Transverse colon (tissue), 4 donors: ENCODE measurements around the gene ANGPTL1. TPM values are rescaled to one million over a fixed set of nuclear protein-coding genes. Genes with fewer than 3 reads are reported as not detected.

Experiments
- DNase-seq: peaks from one replicate; pipeline ENCODE4 v3.0.0-alpha.2; 2019
- H3K27ac ChIP-seq, 4 donors: fragments of 200-600 bp; sonication (generic); 2 replicates each; pipeline ENCODE4 v1.5.1; 2016 to 2018; ENCODE audit warnings: inconsistent platforms in 4 of 4
- H3K27me3 ChIP-seq: fragments of 200-600 bp; sonication (generic); 2 replicates; pipeline ENCODE4 v1.5.1; 2017; ENCODE audit warnings: inconsistent platforms
- H3K36me3 ChIP-seq, 4 donors: fragments of 200-600 bp; sonication (generic); 2 replicates each; pipeline ENCODE4 v1.5.1; 2017 to 2019; ENCODE audit warnings: inconsistent platforms in 4 of 4
- H3K4me1 ChIP-seq, 4 donors: fragments of 200-600 bp; sonication (generic); 2 replicates each; pipeline ENCODE4 v1.5.1; 2017 to 2020; ENCODE audit warnings: inconsistent platforms in 4 of 4
- H3K4me3 ChIP-seq, 4 donors: fragments of 200-600 bp; sonication (generic); 1 replicate in 1 of 4; 2 replicates in 3 of 4; pipeline versions ENCODE4 v1.5.1 to v1.6.1; 2017 to 2019; ENCODE audit warnings: inconsistent platforms in 4 of 4
- H3K9me3 ChIP-seq, 2 donors: fragments of 200-600 bp; sonication (generic); 2 replicates each; pipeline ENCODE4 v1.5.1; 2017 to 2019; ENCODE audit warnings: inconsistent platforms in 2 of 2
- EP300 ChIP-seq: sonication (generic); formaldehyde crosslinking; IDR thresholded peaks from one replicate; pipeline ENCODE4 v1.6.1; 2017; ENCODE audit warnings: antibody characterized with exemption, low read depth
- POLR2A ChIP-seq: fragments of 450-650 bp; IDR thresholded peaks from one replicate; pipeline ENCODE4 v1.6.1; 2016; ENCODE audit warnings: antibody characterized with exemption, mild to moderate bottlenecking, moderate library complexity
- POLR2AphosphoS5 ChIP-seq, 3 donors: sonication (generic); formaldehyde crosslinking; IDR thresholded peaks; one replicate each; pipeline ENCODE4 v1.6.1; 2016; ENCODE audit warnings: antibody characterized with exemption in 3 of 3
- WGBS, 2 donors: methylation state at CpG; one replicate each; pipeline ENCODE4 v1.1.5; 2018; ENCODE audit warnings: low coverage in 1 of 2; 5-methylcytosine and 5-hydroxymethylcytosine counted together
- in situ Hi-C, 4 donors: fragments of 200-750 bp; cut with MboI; loops; one replicate each; pipeline versions ENCODE4 v1.15.0 to v1.15.1; 2017; ENCODE audit warnings: low sequenced_read_pairs in 3 of 4, low pct_ligation_motif_present in 1 of 4, low pct_unique_long_range_greater_than_20kb in 1 of 4
- intact Hi-C: fragments of 100-400 bp; cut with DNase I; formaldehyde crosslinking; loops from one replicate; pipeline ENCODE4 v1.15.1; 2023; ENCODE audit warnings: low total_unique reads
- total RNA-seq, 4 donors: library from RNA; depleted of rRNA; stranded (reverse); fragments of >200 nt; gene quantifications; one replicate each; pipeline ENCODE4 v1.1.0, GENCODE V29; 2016
- TF ChIP-seq, protein P1 (sequence below), 5 experiments: fragments of 200-600 bp in 3 of 5; fragments of 450-650 bp in 2 of 5; sonication (generic) in 3 of 5; IDR thresholded peaks; 1 replicate in 2 of 5; 2 replicates in 3 of 5; pipeline ENCODE4 v1.5.1; 2016 to 2017; ENCODE audit warnings: antibody characterized with exemption in 5 of 5, inconsistent platforms in 3 of 5, mild to moderate bottlenecking in 2 of 5, moderate library complexity in 1 of 5

The ANGPTL1 gene, protein sequence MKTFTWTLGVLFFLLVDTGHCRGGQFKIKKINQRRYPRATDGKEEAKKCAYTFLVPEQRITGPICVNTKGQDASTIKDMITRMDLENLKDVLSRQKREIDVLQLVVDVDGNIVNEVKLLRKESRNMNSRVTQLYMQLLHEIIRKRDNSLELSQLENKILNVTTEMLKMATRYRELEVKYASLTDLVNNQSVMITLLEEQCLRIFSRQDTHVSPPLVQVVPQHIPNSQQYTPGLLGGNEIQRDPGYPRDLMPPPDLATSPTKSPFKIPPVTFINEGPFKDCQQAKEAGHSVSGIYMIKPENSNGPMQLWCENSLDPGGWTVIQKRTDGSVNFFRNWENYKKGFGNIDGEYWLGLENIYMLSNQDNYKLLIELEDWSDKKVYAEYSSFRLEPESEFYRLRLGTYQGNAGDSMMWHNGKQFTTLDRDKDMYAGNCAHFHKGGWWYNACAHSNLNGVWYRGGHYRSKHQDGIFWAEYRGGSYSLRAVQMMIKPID
- 10 to 100 TPM; 10.8 to 29.2 (median 18.0) TPM for total RNA-seq

DNA sequence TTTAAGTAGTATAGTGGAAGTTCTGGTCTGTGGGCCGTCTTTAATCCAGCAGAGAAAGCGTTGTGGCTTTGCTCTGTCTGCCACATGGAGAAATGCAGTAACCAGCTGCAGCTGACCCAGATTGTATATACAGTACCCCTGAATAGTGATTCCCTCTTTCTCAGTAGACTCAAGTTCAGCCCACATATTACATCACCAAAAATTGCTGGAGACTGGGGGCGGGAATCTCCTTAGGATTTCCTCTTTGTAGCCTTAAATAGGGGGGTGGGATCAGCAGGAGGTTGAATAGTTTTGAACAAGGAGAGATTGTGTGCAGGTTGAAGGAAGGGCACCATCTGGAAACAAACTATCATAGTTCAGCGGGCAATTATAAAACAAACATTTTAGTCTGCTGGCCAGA, at the start of gene ANGPTL1:
TSS of gene ANGPTL1 (minus strand) at position 134 of the 400 bp plus-strand sequence. CDS start 5,301 bp downstream, outside the sequence.
- TF ChIP-seq EP300 = no peak
- peak; percentile 38 to 63 (median 49) for TF ChIP-seq POLR2AphosphoS5 (IDR thresholded peaks at IDR 0.05)
- TF ChIP-seq, protein P1, sequence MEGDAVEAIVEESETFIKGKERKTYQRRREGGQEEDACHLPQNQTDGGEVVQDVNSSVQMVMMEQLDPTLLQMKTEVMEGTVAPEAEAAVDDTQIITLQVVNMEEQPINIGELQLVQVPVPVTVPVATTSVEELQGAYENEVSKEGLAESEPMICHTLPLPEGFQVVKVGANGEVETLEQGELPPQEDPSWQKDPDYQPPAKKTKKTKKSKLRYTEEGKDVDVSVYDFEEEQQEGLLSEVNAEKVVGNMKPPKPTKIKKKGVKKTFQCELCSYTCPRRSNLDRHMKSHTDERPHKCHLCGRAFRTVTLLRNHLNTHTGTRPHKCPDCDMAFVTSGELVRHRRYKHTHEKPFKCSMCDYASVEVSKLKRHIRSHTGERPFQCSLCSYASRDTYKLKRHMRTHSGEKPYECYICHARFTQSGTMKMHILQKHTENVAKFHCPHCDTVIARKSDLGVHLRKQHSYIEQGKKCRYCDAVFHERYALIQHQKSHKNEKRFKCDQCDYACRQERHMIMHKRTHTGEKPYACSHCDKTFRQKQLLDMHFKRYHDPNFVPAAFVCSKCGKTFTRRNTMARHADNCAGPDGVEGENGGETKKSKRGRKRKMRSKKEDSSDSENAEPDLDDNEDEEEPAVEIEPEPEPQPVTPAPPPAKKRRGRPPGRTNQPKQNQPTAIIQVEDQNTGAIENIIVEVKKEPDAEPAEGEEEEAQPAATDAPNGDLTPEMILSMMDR (IDR thresholded peaks at IDR 0.05) = no peak
- peak; percentile 29 for TF ChIP-seq POLR2A
- in situ Hi-C loops (no loop called here), intact Hi-C loops (loop anchor here (5.0 kb wide), 1 partner anchor 61 kb away; no protein-coding TSS in a partner anchor)
- Histone ChIP-seq H3K36me3 (no peaks in the 10 kb centered on the region), H3K4me1 (peaks cover 10 to 42% (median 29%) of the 10 kb centered on the region in 4 donors), H3K4me3 (peak within 1 kb of the TSS; percentile 7 to 45 (median 22)), H3K9me3 (no peaks in the 10 kb centered on the region), H3K27ac (peak within 1 kb of the TSS; percentile 73 to 84 (median 80)), H3K27me3 (no peaks in the 10 kb centered on the region)
- DNase-seq = no peak
- 38 to 40% methylated on average over 3 to 4 of the region's 4 CpGs for WGBS, 2 donors

DNA sequence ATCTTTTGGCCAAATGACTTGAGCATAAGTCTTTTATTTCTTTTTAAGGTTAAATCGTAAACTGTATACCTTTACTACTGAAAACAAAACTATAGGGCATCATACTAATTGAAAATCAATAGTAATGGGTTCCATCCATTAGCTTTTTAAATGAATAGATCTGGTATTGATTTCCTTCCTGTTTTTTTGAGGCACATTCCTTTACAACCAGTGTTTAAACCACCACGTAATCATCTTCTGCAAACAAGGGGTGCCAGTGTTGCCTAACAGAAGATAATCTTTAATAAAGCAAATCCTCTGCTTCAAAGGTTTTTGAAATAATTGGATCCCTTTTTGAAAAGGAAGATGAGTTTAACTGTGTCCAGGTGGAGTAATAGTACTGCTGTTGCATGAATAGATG, 48.7 kb upstream of the ANGPTL1 start:
- Histone ChIP-seq H3K27me3 (no peaks in the 10 kb centered on the region), H3K27ac (peak overlapping the region in 1 of 4 donors; percentile 33), H3K36me3 (peaks cover 0 to 17% (median 0%) of the 10 kb centered on the region in 4 donors), H3K9me3 (no peaks in the 10 kb centered on the region), H3K4me3 (no peak overlapping the region), H3K4me1 (peaks cover 0 to 18% (median 10%) of the 10 kb centered on the region in 4 donors)
- in situ Hi-C loops (loop anchor here in 1 of 4 donors (25.0 kb wide), 1 partner anchor 107 kb away; no protein-coding TSS in a partner anchor), intact Hi-C loops (no loop called here)
- TF ChIP-seq POLR2AphosphoS5 (IDR thresholded peaks at IDR 0.05) (no peak), POLR2A (no peak), EP300 (no peak)
- TF ChIP-seq, protein P1 (IDR thresholded peaks at IDR 0.05) = no peak
- no peak for DNase-seq
- WGBS, 2 donors = 38 to 76% methylated on average over 1 to 2 of the region's 2 CpGs

DNA sequence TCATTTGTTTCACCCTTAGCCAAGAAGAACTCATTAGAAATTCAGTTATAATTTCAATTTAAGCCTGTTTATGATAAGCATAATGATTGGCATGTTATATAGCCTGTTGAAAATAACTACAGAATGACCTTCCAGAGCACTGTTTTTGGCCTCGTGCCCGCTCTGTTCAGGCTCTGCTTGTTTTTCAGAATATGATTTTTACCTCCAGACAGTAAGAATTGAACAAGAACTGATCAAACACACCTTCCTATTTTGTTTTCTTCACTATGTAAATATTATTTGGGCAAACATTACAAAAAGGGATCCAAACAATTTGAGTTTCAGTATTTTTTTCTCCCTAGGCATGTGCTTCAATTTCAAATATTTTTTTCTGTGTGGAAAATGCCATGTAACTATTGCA, 48.1 kb upstream of the ANGPTL1 start:
- WGBS, 2 donors = 58 to 60% methylated on average over 2 of the region's 2 CpGs
- H3K27ac ChIP-seq = peak overlapping the region in 1 of 4 donors; percentile 33

More for the DNA sequence above, 48.1 kb upstream of the ANGPTL1 start:
- intact Hi-C loops = no loop called here
- Histone ChIP-seq H3K4me1 (peaks cover 0 to 18% (median 10%) of the 10 kb centered on the region in 4 donors), H3K36me3 (peaks cover 0 to 17% (median 0%) of the 10 kb centered on the region in 4 donors), H3K27me3 (no peaks in the 10 kb centered on the region), H3K9me3 (no peaks in the 10 kb centered on the region), H3K4me3 (no peak overlapping the region)
- no peak for TF ChIP-seq POLR2A
- TF ChIP-seq POLR2AphosphoS5 (IDR thresholded peaks at IDR 0.05) = no peak
- TF ChIP-seq, protein P1 (IDR thresholded peaks at IDR 0.05) = no peak
- no peak for TF ChIP-seq EP300
- in situ Hi-C loops = loop anchor here in 1 of 4 donors (25.0 kb wide), 1 partner anchor 107 kb away; no protein-coding TSS in a partner anchor
- DNase-seq = no peak
